HG03457 (cell line): ENCODE data around the gene SNAI3.
A peak's percentile ranks its signal among the peaks of the same experiment; 100 is the strongest.

ENCODE experiments used
- ATAC-seq: cut with Tn5 transposase; IDR thresholded peaks from one replicate; pipeline ENCODE4 v1.9.1; 2021; ENCODE audit warnings: moderate number of reproducible peaks; ENCODE audit not compliant: unreplicated experiment

Gene SNAI3

GRCh38 chr16:88636488-88637265, 49.6 kb downstream of the SNAI3 start:
- ATAC-seq, result no peak

- ATAC-seq, result no peak
Measured at GRCh38 chr16:88635671-88636319, 50.5 kb downstream of the SNAI3 start.

- no peak for ATAC-seq
Measured at GRCh38 chr16:88634994-88635670, 51.2 kb downstream of the SNAI3 start.

- peak; percentile 24 for ATAC-seq
Measured at GRCh38 chr16:88634141-88634993, 51.9 kb downstream of the SNAI3 start.

GRCh38 chr16:88633684-88634140, 52.6 kb downstream of the SNAI3 start:
- peak; percentile 24 for ATAC-seq

- no peak for ATAC-seq
Measured at GRCh38 chr16:88632587-88632930, 53.7 kb downstream of the SNAI3 start.

GRCh38 chr16:88631920-88632586, 54.3 kb downstream of the SNAI3 start:
- ATAC-seq, result no peak

GRCh38 chr16:88631384-88631783, 54.9 kb downstream of the SNAI3 start:
- no peak for ATAC-seq

GRCh38 chr16:88630941-88631340, 55.4 kb downstream of the SNAI3 start:
- no peak for ATAC-seq

- ATAC-seq, result no peak
Measured at GRCh38 chr16:88630433-88630832, 55.9 kb downstream of the SNAI3 start.

GRCh38 chr16:88629835-88630234, 56.5 kb downstream of the SNAI3 start:
- no peak for ATAC-seq

- ATAC-seq, result no peak
Measured at GRCh38 chr16:88628512-88628974, 57.8 kb downstream of the SNAI3 start.
